IPS DF 6.9 (cell line): ENCODE measurements around the gene NME8.

Experiments used
- DNase-seq: peaks from one replicate; pipeline ENCODE4 v3.0.0-alpha.2; 2013; ENCODE audit warnings: low read depth, low spot score
- H3K27ac ChIP-seq: one replicate; pipeline ENCODE4 v1.5.1; 2013; ENCODE audit warnings: low read length, control low read depth
- H3K27me3 ChIP-seq: 2 replicates; pipeline ENCODE4 v1.6.1; 2013; ENCODE audit warnings: mild to moderate bottlenecking, low read length; ENCODE audit not compliant: control insufficient read depth, insufficient read depth
- H3K36me3 ChIP-seq: 2 replicates; pipeline ENCODE4 v1.6.1; 2013; ENCODE audit warnings: low read length; ENCODE audit not compliant: control insufficient read depth, insufficient read depth
- H3K4me1 ChIP-seq: 2 replicates; pipeline ENCODE4 v1.6.1; 2013; ENCODE audit warnings: low read length; ENCODE audit not compliant: control insufficient read depth, insufficient read depth
- H3K4me3 ChIP-seq: 2 replicates; pipeline ENCODE4 v1.5.1; 2013; ENCODE audit warnings: mild to moderate bottlenecking, low read length
- H3K9me3 ChIP-seq: 2 replicates; pipeline ENCODE4 v1.6.1; 2013; ENCODE audit warnings: low read length, inconsistent platforms; ENCODE audit not compliant: control insufficient read depth, insufficient read depth
- WGBS: extraction: QIAGEN DNeasy Blood & Tissue Kit; methylation state at CpG from one replicate; pipeline ENCODE4 v1.1.7; 2013; ENCODE audit warnings: mixed read lengths, missing lambda C conversion rate; ENCODE audit not compliant: insufficient read length, insufficient coverage; 5-methylcytosine and 5-hydroxymethylcytosine counted together

NME8 gene

GRCh38 chr7:37933018-37933566, 84.7 kb downstream of the NME8 start:
- no peaks in the 10 kb centered on the region for H3K4me1 ChIP-seq
- H3K36me3 ChIP-seq = no peaks in the 10 kb centered on the region
- H3K9me3 ChIP-seq = no peaks in the 10 kb centered on the region
- H3K4me3 ChIP-seq = no peak overlapping the region
- WGBS = no CpG with 5 or more reads among the region's 9 CpGs
- DNase-seq = no peak
- H3K27me3 ChIP-seq = no peaks in the 10 kb centered on the region
- no peak overlapping the region for H3K27ac ChIP-seq

- H3K27ac ChIP-seq = no peak overlapping the region
- no peaks in the 10 kb centered on the region for H3K27me3 ChIP-seq
- no peak for DNase-seq
- H3K4me3 ChIP-seq = no peak overlapping the region
- no peaks in the 10 kb centered on the region for H3K9me3 ChIP-seq
- H3K36me3 ChIP-seq = no peaks in the 10 kb centered on the region
- H3K4me1 ChIP-seq = 0 out of 2 replicates have a peak, but pooled peaks cover 2% of the 10 kb centered on the region
- WGBS = no CpG with 5 or more reads among the region's 12 CpGs
Measured at GRCh38 chr7:37942934-37943610, 94.7 kb downstream of the NME8 start.

GRCh38 chr7:37943905-37944736, 95.7 kb downstream of the NME8 start:
- Histone ChIP-seq H3K4me3 (no peak overlapping the region), H3K27me3 (no peaks in the 10 kb centered on the region), H3K4me1 (0 out of 2 replicates have a peak, but pooled peaks cover 2% of the 10 kb centered on the region), H3K9me3 (no peaks in the 10 kb centered on the region), H3K27ac (no peak overlapping the region), H3K36me3 (no peaks in the 10 kb centered on the region)
- no peak for DNase-seq
- WGBS = no CpG with 5 or more reads among the region's 8 CpGs

- no peak overlapping the region for H3K4me3 ChIP-seq
- H3K27me3 ChIP-seq = no peaks in the 10 kb centered on the region
- no peaks in the 10 kb centered on the region for H3K36me3 ChIP-seq
- H3K4me1 ChIP-seq = 0 out of 2 replicates have a peak, but pooled peaks cover 2% of the 10 kb centered on the region
- H3K27ac ChIP-seq = no peak overlapping the region
- no peak for DNase-seq
- no peaks in the 10 kb centered on the region for H3K9me3 ChIP-seq
- WGBS = no CpG with 5 or more reads among the region's 2 CpGs
Measured at GRCh38 chr7:37944737-37945054, 96.3 kb downstream of the NME8 start.

GRCh38 chr7:37945336-37945735, 96.9 kb downstream of the NME8 start:
- WGBS = no CpG with 5 or more reads among the region's 4 CpGs

GRCh38 chr7:37947138-37947940, 98.9 kb downstream of the NME8 start:
- no CpG with 5 or more reads among the region's 7 CpGs for WGBS
- Histone ChIP-seq H3K27ac (no peak overlapping the region), H3K9me3 (no peaks in the 10 kb centered on the region), H3K4me1 (0 out of 2 replicates have a peak, but pooled peaks cover 2% of the 10 kb centered on the region), H3K36me3 (no peaks in the 10 kb centered on the region), H3K27me3 (no peaks in the 10 kb centered on the region), H3K4me3 (no peak overlapping the region)
- DNase-seq = no peak

More at GRCh38 chr7:37945336-37945735, 96.9 kb downstream of the NME8 start:
- no peak overlapping the region for H3K4me3 ChIP-seq
- DNase-seq = no peak
- H3K36me3 ChIP-seq = no peaks in the 10 kb centered on the region
- no peaks in the 10 kb centered on the region for H3K27me3 ChIP-seq
- no peaks in the 10 kb centered on the region for H3K9me3 ChIP-seq
- H3K4me1 ChIP-seq = 0 out of 2 replicates have a peak, but pooled peaks cover 2% of the 10 kb centered on the region
- H3K27ac ChIP-seq = no peak overlapping the region

- no peak for DNase-seq
- Histone ChIP-seq H3K4me1 (0 out of 2 replicates have a peak, but pooled peaks cover 2% of the 10 kb centered on the region), H3K9me3 (no peaks in the 10 kb centered on the region), H3K27ac (no peak overlapping the region), H3K4me3 (no peak overlapping the region), H3K36me3 (no peaks in the 10 kb centered on the region), H3K27me3 (no peaks in the 10 kb centered on the region)
- WGBS = no CpG with 5 or more reads among the region's 7 CpGs
Measured at GRCh38 chr7:37947941-37948210, 99.5 kb downstream of the NME8 start.
